Dermis blood vessel endothelial cell (primary cell): ENCODE measurements around the gene FBXL15. TPM values are rescaled to one million over a fixed set of nuclear protein-coding genes. Genes with fewer than 3 reads are reported as not detected.
A peak's percentile ranks its signal among the peaks of the same experiment; 100 is the strongest.

Experiments
- DNase-seq: peaks from one replicate; pipeline ENCODE4 v3.0.0; 2010
- total RNA-seq: library from RNA; depleted of rRNA; stranded (reverse); fragments of >200 nt; gene quantifications from 2 replicates; pipeline ENCODE4 v1.2.3, GENCODE V29; 2014

Gene FBXL15
- total RNA-seq, 1 donor from 2014 or later = 12.6 TPM

GRCh38 chr10:102457591-102458150, 37.0 kb downstream of the FBXL15 start:
- DNase-seq = no peak

GRCh38 chr10:102458656-102459055, 38.0 kb downstream of the FBXL15 start:
- DNase-seq = no peak

DNA sequence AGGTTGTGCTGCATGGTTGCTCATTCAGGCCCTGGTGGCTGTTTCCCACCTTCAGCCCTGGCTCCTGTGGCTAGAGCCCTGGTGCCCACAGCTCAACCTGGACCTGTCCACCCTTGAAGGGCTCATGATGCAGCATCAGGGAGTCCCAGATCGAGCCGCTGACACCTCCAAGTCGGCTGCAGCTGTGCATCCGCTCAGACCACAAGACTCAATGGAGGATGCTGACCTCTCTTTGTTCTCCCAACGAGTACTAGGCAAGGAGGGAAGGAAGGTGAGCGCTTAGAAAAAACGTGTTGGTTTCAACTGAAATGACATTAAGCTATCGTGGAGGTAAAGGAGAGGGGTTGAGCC, 40.2 kb downstream of the FBXL15 start:
- no peak for DNase-seq

DNA sequence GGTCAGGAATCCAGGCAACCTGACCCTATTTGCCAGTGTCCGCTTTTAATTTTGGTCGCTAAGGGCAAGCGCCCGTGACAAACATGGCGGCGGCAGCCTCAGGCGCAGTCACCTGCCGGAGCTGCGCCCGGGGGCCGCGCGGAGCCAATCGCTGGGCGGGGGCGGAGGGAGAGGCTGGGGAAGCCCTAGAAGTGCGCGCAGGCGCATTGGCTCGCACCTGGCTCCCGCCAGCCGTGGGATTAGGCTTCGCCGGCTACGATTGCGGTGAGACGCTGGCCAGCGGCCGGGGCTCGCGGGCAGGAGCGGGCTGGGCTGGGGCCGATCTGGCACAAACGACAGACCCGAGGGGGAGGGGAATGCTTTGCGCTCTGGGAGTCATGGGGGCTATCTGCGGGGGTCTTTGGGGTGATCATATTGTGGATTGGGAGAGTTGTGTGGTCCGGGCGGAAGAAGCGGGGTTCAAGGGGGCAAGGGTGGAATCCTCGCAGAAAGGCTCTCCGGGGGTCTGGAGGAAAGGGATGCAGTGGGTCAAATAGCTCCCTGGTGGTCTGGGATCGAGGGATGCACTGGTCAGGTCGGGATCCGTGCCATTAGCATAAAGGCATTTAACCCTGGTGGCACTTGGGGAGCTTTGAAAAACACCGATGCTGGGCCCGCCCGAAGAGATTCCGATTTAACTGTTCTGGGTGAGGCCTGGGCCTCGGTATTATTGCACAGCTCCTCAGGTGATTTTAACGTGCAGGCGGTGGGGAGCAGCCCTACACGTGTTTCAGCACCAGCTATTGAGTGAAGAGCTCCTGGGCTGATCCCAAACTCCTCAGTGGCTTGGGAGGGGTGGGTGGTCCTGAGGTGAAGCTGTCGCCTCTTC, 40.8 kb downstream of the FBXL15 start:
- peak; percentile 88 for DNase-seq

- DNase-seq = no peak
These were observed 41.9 kb downstream of the FBXL15 start for GRCh38 chr10:102462512-102463054.

DNA sequence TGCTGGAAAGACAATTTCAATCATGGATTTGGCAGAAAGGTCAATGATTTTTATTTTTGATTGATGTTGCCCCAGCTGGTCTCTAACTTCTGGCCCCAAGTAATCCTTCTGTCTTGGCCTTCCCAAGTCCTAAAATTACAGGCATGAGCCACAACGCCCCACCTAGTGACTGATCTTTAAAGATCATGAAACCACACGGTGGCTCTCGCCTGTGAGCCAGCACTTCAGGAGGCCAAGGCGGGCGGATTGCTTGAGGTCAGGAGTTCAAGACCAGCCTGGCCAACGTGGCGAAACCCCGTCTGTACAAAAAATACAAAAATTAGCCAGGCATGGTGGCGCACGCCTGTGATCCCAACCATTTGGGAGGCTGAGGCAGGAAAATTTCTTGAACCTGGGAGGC, 43.3 kb downstream of the FBXL15 start:
- no peak for DNase-seq

DNA sequence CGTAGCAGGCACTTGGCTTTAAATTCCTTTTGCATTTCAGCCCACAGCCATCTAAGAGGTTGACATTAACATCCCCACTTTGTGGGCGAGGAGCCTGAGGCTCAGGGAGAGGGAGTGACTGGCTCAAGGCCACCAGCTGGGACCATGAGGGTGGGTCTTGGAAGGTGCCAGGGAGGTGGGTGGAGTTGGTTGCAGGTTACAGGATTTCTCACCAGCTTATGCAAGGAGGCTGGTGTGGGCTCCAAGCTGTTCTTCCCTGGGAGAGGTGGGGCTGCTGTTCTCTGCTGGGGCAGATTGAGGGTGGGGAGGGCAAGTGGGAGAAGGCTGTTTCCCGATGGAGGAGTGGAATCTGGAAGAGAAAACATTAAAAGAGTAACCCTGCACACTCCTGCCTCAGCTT, 44.8 kb downstream of the FBXL15 start:
- DNase-seq = no peak

DNA sequence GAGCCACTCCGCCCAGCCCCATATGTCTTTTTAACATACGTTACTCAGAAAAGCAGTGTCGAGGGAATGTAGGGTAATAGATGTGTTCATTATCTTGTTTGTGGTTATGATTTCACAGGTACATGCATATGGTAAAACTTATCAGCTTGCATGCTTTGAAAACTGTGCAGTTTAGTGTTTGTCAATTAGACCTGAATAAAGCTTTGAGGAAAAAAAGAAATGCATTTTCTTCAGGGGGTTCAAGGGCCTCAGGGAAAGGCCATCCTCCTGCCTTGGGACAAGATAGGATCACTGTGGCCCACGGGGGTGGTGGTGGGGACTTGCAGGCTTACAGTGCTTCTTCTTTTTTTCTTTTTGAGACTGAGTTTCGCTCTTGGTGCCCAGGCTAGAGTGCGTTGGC, 46.7 kb downstream of the FBXL15 start:
- no peak for DNase-seq

GRCh38 chr10:102467971-102468438, 47.4 kb downstream of the FBXL15 start:
- no peak for DNase-seq

DNA sequence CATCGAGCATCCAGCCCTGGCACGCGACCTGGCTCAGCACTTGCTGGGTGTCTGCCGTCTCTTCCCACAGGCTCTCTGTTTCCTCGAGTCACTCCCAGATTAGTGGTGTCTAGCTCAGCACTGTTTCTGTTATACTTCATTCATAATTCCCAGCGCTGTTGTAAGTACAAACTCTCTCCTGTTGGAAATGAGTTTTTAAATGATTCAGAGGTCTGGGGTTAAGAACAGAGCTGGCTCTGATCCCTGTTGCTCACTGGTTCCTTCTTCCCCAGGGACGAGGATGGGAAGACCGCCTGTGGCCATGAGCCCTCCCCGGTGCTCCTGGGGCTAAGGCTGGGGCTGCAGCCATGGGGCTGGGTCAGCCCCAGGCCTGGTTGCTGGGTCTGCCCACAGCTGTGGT, 48.0 kb downstream of the FBXL15 start:
- DNase-seq = no peak

GRCh38 chr10:102470579-102471546, 50.2 kb downstream of the FBXL15 start:
- DNase-seq = no peak

Other genes starting within 250 kb of the FBXL15 start
- gene ELOVL3, start 194.5 kb upstream of the FBXL15 start, total RNA-seq = not detected in 2 replicates
- not detected in 2 replicates for gene PITX3, start 179.3 kb upstream of the FBXL15 start, total RNA-seq
- gene GBF1, start 175.3 kb upstream of the FBXL15 start, total RNA-seq = 17.5 and 40.3 TPM in 2 replicates
- gene NFKB2, start 25.1 kb upstream of the FBXL15 start, total RNA-seq = 33.0 and 35.7 TPM in 2 replicates
- gene PSD, start 2.1 kb upstream of the FBXL15 start, total RNA-seq = 0.23 and 0.34 TPM in 2 replicates
- gene CUEDC2, start 11.7 kb downstream of the FBXL15 start, total RNA-seq = 48.5 and 51.2 TPM in 2 replicates
- 0.05 TPM in 1 of 2 replicates, not detected in the other for gene C10orf95, start 30.7 kb downstream of the FBXL15 start, total RNA-seq
- gene ACTR1A, start 81.9 kb downstream of the FBXL15 start, total RNA-seq = 154 and 244 TPM in 2 replicates
- 3.1 and 9.7 TPM in 2 replicates for gene SUFU, start 83.1 kb downstream of the FBXL15 start, total RNA-seq
- gene TRIM8, start 223.6 kb downstream of the FBXL15 start, total RNA-seq = 65.7 and 124 TPM in 2 replicates